Spleen (tissue), 11 donors: Measurements from ENCODE around the gene ACOT13. TPM values are rescaled to one million over a fixed set of nuclear protein-coding genes. Genes with fewer than 3 reads are reported as not detected.
"Not testable (repeated sequence)": the region's sequence is repeated elsewhere in the genome, so short reads cannot be mapped to it uniquely, and the experiment has no call there.

Experiments
- DNase-seq: peaks from one replicate; pipeline ENCODE4 v3.0.0-alpha.2; 2020
- H3K27ac ChIP-seq, 8 donors: fragments of 200-600 bp; sonication (generic) in 7 of 8; 1 replicate in 4 of 8; 2 replicates in 4 of 8; pipeline versions ENCODE4 v1.5.0 to v1.8.0; 2016 to 2021; ENCODE audit warnings: inconsistent platforms in 4 of 8, mild to moderate bottlenecking in 4 of 8, moderate library complexity in 1 of 8
- H3K27me3 ChIP-seq, 7 donors: fragments of 200-600 bp; sonication (generic) in 6 of 7; replicated peaks in 1 of 7; 1 replicate in 4 of 7; 2 replicates in 3 of 7; pipeline versions ENCODE4 v1.5.0 to v1.8.0; 2016 to 2021; ENCODE audit warnings: inconsistent platforms in 3 of 7, mild to moderate bottlenecking in 1 of 7
- H3K36me3 ChIP-seq, 6 donors: fragments of 200-600 bp; sonication (generic) in 5 of 6; 1 replicate in 4 of 6; 2 replicates in 2 of 6; pipeline versions ENCODE4 v1.5.0 to v1.8.0; 2016 to 2021; ENCODE audit warnings: inconsistent platforms in 2 of 6
- H3K4me1 ChIP-seq, 6 donors: fragments of 200-600 bp; sonication (generic) in 5 of 6; 1 replicate in 3 of 6; 2 replicates in 3 of 6; pipeline versions ENCODE4 v1.5.0 to v1.8.0; 2016 to 2021; ENCODE audit warnings: inconsistent platforms in 3 of 6
- H3K4me3 ChIP-seq, 8 donors: fragments of 200-600 bp; sonication (generic) in 7 of 8; 1 replicate in 4 of 8; 2 replicates in 4 of 8; pipeline versions ENCODE4 v1.5.0 to v1.8.0; 2016 to 2021; ENCODE audit warnings: inconsistent platforms in 4 of 8, mild to moderate bottlenecking in 4 of 8, moderate library complexity in 2 of 8
- H3K9me3 ChIP-seq, 8 donors: fragments of 200-600 bp; sonication (generic) in 7 of 8; 1 replicate in 4 of 8; 2 replicates in 4 of 8; pipeline versions ENCODE4 v1.5.0 to v1.8.0; 2016 to 2021; ENCODE audit warnings: inconsistent platforms in 4 of 8
- CTCF ChIP-seq, 11 experiments: fragments of 200-600 bp in 7 of 11; fragments of 450-650 bp in 4 of 11; sonication (generic) in 4 of 11; IDR thresholded peaks in 8 of 11; conservative IDR thresholded peaks in 3 of 11; 1 replicate in 7 of 11; 2 replicates in 4 of 11; pipeline versions ENCODE4 v1.4.0 to v1.8.0; 2016 to 2021; ENCODE audit warnings: antibody characterized with exemption in 11 of 11, inconsistent platforms in 4 of 11, mild to moderate bottlenecking in 1 of 11
- POLR2A ChIP-seq, 3 donors: fragments of 450-650 bp; IDR thresholded peaks; one replicate each; pipeline ENCODE4 v1.5.1; 2017; ENCODE audit warnings: antibody characterized with exemption in 3 of 3, mild to moderate bottlenecking in 1 of 3
- POLR2AphosphoS5 ChIP-seq, 3 donors: sonication (generic); formaldehyde crosslinking; IDR thresholded peaks; one replicate each; pipeline ENCODE4 v1.5.1; 2017; ENCODE audit warnings: antibody characterized with exemption in 3 of 3
- WGBS, 5 donors: extraction: QIAGEN DNeasy Blood & Tissue Kit in 3 of 5; methylation state at CpG; one replicate each; pipeline versions ENCODE4 v1.1.5 to v1.1.7; 2013 to 2018; 5-methylcytosine and 5-hydroxymethylcytosine counted together
- intact Hi-C: fragments of 100-400 bp; cut with DNase I; formaldehyde crosslinking; loops from one replicate; pipeline ENCODE4 v1.15.0; 2023; ENCODE audit warnings: low total_unique reads
- polyA plus RNA-seq, 3 donors: library from polyadenylated mRNA; stranded (reverse); fragments of 200-250 nt; gene quantifications; one replicate each; pipeline ENCODE4 v1.2.1, GENCODE V29; 2013
- total RNA-seq, 7 donors: library from RNA; depleted of rRNA in 3 of 7; stranded (reverse); fragments of >200 nt in 3 of 7; fragmentation: NEBNext Ultra II Directional in 4 of 7; extraction: Animal tissue kit (Norgen Biotek cat#: 25700) in 4 of 7; gene quantifications; one replicate each; pipeline versions ENCODE4 v1.1.0 to v1.2.1, GENCODE V29; 2016 to 2021
- donor health status: healthy with polysubstance abuse.
- donor health status: DM: no; HTN: no; CAD: no; lungs with moderate emphysema.
- donor health status: DM: no; HTN: no; CAD: no.
- donor health status: Bipolar disorder and iron deficiency.
- donor health status: healthy.
- donor health status: DM: no; HTN: no; CAD: no.
- donor health status: DM: yes; HTN: yes; CAD: no.

Gene ACOT13
- total and polyA plus RNA-seq, 10 donors: 3.5 to 18.6 (median 12.7) TPM

- no peaks in the 10 kb centered on the region for H3K27me3 ChIP-seq
- no peak for TF ChIP-seq POLR2AphosphoS5 (IDR thresholded peaks at IDR 0.05)
- no peak for TF ChIP-seq CTCF (IDR thresholded peaks at IDR 0.05 in 8 of 11, conservative IDR thresholded peaks at IDR 0.05 in 3 of 11)
- TF ChIP-seq POLR2A (IDR thresholded peaks at IDR 0.05): no peak
Measured at GRCh38 chr6:24752917-24753492, 86.1 kb downstream of the ACOT13 start.

GRCh38 chr6:24753545-24753944, 86.7 kb downstream of the ACOT13 start:
- H3K27me3 ChIP-seq: no peaks in the 10 kb centered on the region
- no peaks in the 10 kb centered on the region for H3K9me3 ChIP-seq
- intact Hi-C loops: no loop called here
- H3K36me3 ChIP-seq: no peaks in the 10 kb centered on the region
- DNase-seq: no peak
- H3K4me1 ChIP-seq: peaks cover 0 to 18% (median 1%) of the 10 kb centered on the region in 6 donors
- WGBS, 5 donors: 69 to 94% (median 85%) methylated on average over 2 of the region's 2 CpGs
- H3K27ac ChIP-seq: no peak overlapping the region
- H3K4me3 ChIP-seq: no peak overlapping the region
- no peak for TF ChIP-seq POLR2A (IDR thresholded peaks at IDR 0.05)

More at GRCh38 chr6:24752917-24753492, 86.1 kb downstream of the ACOT13 start:
- no peak for DNase-seq
- WGBS, 5 donors: 90 to 100% (median 94%) methylated on average over 1 of the region's 1 CpG
- no peaks in the 10 kb centered on the region for H3K9me3 ChIP-seq
- H3K36me3 ChIP-seq: no peaks in the 10 kb centered on the region
- peaks cover 0 to 18% (median 1%) of the 10 kb centered on the region in 6 donors for H3K4me1 ChIP-seq
- no peak overlapping the region for H3K4me3 ChIP-seq
- H3K27ac ChIP-seq: no peak overlapping the region
- intact Hi-C loops: no loop called here

GRCh38 chr6:24754378-24754777, 87.5 kb downstream of the ACOT13 start:
- H3K4me3 ChIP-seq, DNase-seq, H3K9me3 ChIP-seq, intact Hi-C loops, H3K27ac ChIP-seq, H3K27me3 ChIP-seq, H3K36me3 ChIP-seq: not testable (repeated sequence)
- WGBS, 5 donors: 82 to 92% (median 88%) methylated on average over 4 of the region's 4 CpGs
- H3K4me1 ChIP-seq: peaks cover 0 to 12% (median 0%) of the 10 kb centered on the region in 6 donors

Other genes starting within 250 kb of the ACOT13 start
- 1 to 10 TPM; 1.7 to 4.3 (median 2.5) TPM for gene GPLD1, start 177.5 kb upstream of the ACOT13 start, total RNA-seq
- gene GPLD1, start 177.5 kb upstream of the ACOT13 start, polyA plus RNA-seq: under 1 TPM; 0.15 to 0.41 (median 0.32) TPM
- 10 to 100 TPM in 5 of 7 donors, 1 to 10 TPM in 2; 7.7 to 16.6 (median 11.5) TPM for gene ALDH5A1, start 172.1 kb upstream of the ACOT13 start, total RNA-seq
- gene ALDH5A1, start 172.1 kb upstream of the ACOT13 start, polyA plus RNA-seq: 1 to 10 TPM; 5.7 to 7.6 (median 6.7) TPM
- under 1 TPM; 0.16 to 0.66 (median 0.34) TPM for gene KIAA0319, start 20.9 kb upstream of the ACOT13 start, total RNA-seq
- gene KIAA0319, start 20.9 kb upstream of the ACOT13 start, polyA plus RNA-seq: under 1 TPM; 0.02 to 0.10 (median 0.07) TPM
- gene TDP2, start 178 bp upstream of the ACOT13 start, total RNA-seq: 10 to 100 TPM; 42.9 to 61.7 (median 46.7) TPM
- gene TDP2, start 178 bp upstream of the ACOT13 start, polyA plus RNA-seq: 10 to 100 TPM; 36.0 to 43.7 (median 38.4) TPM
- gene C6orf62, start 52.1 kb downstream of the ACOT13 start, total RNA-seq: 100 to 1,000 TPM; 129 to 193 (median 146) TPM
- 10 to 100 TPM; 75.5 to 87.3 (median 78.6) TPM for gene C6orf62, start 52.1 kb downstream of the ACOT13 start, polyA plus RNA-seq
- 10 to 100 TPM; 11.1 to 32.3 (median 16.7) TPM for gene GMNN, start 107.9 kb downstream of the ACOT13 start, total RNA-seq
- 10 to 100 TPM; 12.4 to 17.3 (median 13.9) TPM for gene GMNN, start 107.9 kb downstream of the ACOT13 start, polyA plus RNA-seq
- 1 to 10 TPM in 3 of 7 donors, under 1 TPM in 1, not detected in 3; 0.57 to 3.0 (median 1.5) TPM for gene ARMH2, start 131.8 kb downstream of the ACOT13 start, total RNA-seq
- gene ARMH2, start 131.8 kb downstream of the ACOT13 start, polyA plus RNA-seq: 1 to 10 TPM in 1 of 3 donors, under 1 TPM in 1, not detected in 1; 0.35 to 1.0 TPM